ENCODE results near the gene ALPP.

Gene ALPP

GRCh38 chr2:232341061-232341738, 37.4 kb upstream of the ALPP start:
- no peak for TF ChIP-seq CTCF (IDR thresholded peaks at IDR 0.05; ENCODE audit: extremely low read depth, missing control alignments)
- no peak for DNase-seq (ENCODE audit: low spot score)

- DNase-seq (ENCODE audit: low spot score): no peak
Measured at GRCh38 chr2:232341739-232342126, 36.8 kb upstream of the ALPP start.

GRCh38 chr2:232342635-232343565, 35.7 kb upstream of the ALPP start:
- DNase-seq (ENCODE audit: low spot score): no peak
- TF ChIP-seq CTCF (IDR thresholded peaks at IDR 0.05; ENCODE audit: extremely low read depth, missing control alignments): no peak

More at GRCh38 chr2:232341739-232342126, 36.8 kb upstream of the ALPP start:
- no peak for TF ChIP-seq CTCF (IDR thresholded peaks at IDR 0.05; ENCODE audit: extremely low read depth, missing control alignments)

- no peak for DNase-seq (ENCODE audit: low spot score)
Measured at GRCh38 chr2:232343821-232344220, 34.7 kb upstream of the ALPP start.

GRCh38 chr2:232345251-232345650, 33.3 kb upstream of the ALPP start:
- TF ChIP-seq CTCF (IDR thresholded peaks at IDR 0.05; ENCODE audit: extremely low read depth, missing control alignments): no peak
- DNase-seq (ENCODE audit: low spot score): no peak

More at GRCh38 chr2:232343821-232344220, 34.7 kb upstream of the ALPP start:
- no peak for TF ChIP-seq CTCF (IDR thresholded peaks at IDR 0.05; ENCODE audit: extremely low read depth, missing control alignments)

GRCh38 chr2:232347369-232347768, 31.2 kb upstream of the ALPP start:
- TF ChIP-seq CTCF (IDR thresholded peaks at IDR 0.05; ENCODE audit: extremely low read depth, missing control alignments): no peak
- no peak for DNase-seq (ENCODE audit: low spot score)

- no peak for DNase-seq (ENCODE audit: low spot score)
- no peak for TF ChIP-seq CTCF (IDR thresholded peaks at IDR 0.05; ENCODE audit: extremely low read depth, missing control alignments)
Measured at GRCh38 chr2:232348936-232349335, 29.6 kb upstream of the ALPP start.

All from GM20000 (cell line).